HG02852 (cell line): Measurements from ENCODE around the gene NUDT21.

Experiments used
- ATAC-seq: cut with Tn5 transposase; IDR thresholded peaks from one replicate; pipeline ENCODE4 v1.9.1; 2021; ENCODE audit warnings: mild to moderate bottlenecking, moderate library complexity; ENCODE audit not compliant: unreplicated experiment

The NUDT21 gene

DNA sequence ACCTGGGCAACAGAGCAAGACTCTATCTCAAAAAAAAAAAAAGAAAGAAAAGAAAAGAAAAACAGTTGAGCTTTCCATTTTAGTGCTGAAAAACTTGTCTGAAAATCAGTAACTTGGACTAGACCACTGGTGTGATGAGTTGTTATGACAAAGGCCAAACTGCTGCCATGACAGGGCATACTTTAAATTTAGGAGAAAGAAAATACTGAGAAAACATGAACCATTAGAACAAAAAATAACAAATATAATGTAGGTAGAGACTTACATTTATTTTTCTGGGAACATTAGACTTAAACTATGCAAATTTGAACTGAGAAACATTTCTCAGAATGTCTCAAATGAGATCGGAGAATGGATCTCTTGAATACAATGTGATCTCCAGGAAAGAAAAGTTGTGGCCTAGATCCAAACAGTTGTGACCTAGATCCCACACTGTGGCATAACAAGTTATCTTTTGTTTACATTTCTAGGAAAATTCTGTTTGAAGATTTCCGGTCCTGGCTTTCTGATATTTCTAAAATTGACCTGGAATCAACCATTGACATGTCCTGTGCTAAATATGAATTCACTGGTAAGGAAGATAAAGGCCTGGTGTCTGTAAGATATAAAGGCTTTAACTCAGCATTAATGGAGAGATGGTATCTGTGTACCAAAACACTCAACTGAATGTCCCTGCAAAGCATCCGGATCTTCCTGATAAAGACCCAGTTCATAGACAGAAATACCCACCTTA is 11.1 kb upstream of the NUDT21 start:
- ATAC-seq = no peak

DNA sequence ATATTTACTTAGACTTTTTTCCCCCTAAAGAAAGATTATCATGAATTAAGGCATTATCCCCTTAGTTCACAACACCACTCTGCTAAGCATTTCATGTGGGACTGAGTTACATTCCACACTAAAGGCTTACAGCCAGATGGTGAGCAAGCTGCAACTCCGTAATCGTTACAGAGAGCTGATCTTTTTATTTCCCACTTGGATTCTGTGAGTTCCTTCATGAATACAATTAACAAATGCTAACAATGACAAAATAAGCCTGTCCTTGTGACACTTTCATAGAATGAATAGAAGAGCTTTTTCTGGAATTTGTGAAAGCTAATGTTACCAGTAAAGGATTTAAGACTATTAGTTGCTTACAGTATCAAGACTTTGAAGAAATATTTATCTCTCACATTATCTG is 9.0 kb upstream of the NUDT21 start:
- no peak for ATAC-seq

DNA sequence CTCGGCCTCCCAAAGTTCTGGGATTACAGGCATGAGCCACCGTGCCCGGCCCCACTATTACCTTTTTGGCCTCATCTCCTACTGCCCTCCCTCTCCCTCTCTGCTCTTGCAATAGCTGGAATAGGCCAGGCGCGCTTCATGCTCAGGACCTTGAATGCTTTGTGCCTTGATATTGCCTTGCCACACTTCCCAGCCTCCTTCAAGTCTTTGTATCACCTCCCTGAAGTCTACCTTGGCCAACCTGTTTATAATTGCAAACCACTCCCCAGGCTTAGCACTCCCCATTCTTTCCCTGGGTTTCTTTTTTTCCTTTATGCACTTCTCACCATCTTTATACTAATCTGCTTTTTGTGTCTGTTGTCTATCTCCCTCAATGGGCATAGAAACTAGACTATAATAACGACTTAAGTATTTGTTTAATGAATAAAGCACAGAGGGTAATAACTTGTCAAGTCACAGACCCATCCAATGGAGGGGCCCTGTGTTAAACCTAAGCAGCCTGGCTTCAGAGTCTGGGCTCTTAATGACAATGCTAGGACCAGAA is 6.9 kb upstream of the NUDT21 start:
- ATAC-seq = no peak

DNA sequence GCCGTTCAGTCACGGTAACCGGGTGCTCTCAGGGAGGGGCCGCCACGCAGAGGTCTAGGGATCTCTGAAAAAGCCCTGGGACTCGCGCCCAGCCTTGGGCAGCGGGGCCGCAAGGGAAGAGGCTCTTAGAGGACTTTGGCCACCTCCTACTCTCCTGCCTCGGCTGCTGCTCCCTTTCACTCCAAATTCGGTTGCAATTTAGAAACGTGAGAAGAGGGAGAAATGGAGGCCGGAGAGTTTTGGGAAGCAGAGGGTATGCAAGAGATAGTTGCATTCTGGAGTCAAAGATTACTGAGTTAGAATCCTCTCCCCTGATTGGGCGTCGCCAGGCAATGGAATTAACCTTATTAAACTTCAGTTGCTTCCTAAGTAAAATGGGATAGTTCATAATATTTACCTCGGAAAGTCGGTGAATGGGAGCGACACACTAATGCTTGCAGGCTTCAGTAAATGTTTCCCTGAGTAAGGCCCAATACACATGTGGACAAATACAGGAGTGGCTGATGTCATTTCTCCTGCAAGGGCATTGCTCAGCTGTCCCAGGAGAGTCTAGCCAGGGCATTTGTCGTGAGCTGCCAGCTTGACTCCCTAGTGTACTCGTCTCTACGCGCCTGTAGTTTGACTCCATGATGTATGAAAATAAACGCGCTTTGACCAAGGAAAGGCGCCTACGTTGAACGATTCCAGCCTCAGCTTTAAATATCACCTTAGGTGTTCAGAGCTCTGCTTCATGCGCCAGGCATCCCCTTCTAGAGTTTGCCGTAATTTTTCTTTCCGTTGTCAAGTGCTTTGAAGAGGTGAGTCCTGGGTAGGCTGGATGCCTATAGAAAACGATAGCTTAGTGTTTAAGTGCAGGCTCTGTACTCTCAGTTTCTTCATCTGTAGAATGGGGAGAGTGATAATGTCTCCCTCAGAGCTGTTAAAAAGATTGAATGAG is 889 bp upstream of the NUDT21 start:
- peak; percentile 43 for ATAC-seq

DNA sequence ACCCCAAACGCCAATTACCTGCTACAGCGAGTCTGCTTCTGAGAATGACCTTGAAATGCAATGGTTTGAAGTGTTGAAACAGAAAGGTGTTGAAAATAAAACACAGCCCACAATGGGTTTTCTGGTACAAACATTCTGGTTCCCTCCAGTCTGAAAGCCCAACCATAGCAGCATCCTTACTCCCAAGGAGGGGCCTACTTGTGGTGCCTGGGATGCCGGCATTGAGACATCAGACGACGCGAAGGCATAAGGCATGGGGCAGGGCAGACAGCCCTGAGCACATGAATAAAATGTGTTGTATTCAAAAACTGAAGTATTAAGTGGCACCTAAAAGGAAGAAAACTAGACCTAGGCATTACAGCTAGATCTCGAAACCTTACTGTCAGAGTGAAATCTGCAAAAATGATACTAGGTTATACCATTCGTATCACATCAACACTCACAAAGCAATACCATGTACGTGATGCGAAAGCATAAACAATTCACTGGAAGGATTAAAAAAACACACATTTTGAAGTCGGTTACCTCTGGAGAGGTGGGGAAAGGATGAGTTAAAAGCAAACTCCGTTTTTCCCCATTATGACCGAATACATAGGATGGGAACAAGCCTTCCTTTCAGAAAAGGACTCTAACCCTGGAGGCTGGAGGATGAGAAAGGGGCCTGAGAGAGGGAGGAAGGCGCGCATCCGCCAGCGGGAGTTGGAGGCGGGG is 702 bp downstream of the NUDT21 start:
- no peak for ATAC-seq

DNA sequence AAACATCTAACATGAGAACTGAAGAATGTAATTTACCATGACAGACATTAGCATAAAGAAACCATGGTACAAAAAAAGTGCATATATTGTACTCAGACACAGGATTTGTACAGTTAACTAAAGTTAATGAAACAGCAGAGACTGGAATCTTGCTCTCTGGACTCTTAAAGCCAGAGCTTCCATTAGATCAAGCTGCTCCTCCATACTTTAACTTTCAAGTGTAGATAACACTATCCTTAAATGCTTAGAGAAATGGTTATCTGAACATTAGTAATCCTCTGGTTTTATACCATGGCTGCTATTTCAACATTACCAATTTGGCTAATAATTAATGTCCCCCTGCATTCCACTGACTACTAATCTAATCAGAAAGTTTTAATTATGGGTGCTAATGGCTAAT is 3.1 kb downstream of the NUDT21 start:
- no peak for ATAC-seq

DNA sequence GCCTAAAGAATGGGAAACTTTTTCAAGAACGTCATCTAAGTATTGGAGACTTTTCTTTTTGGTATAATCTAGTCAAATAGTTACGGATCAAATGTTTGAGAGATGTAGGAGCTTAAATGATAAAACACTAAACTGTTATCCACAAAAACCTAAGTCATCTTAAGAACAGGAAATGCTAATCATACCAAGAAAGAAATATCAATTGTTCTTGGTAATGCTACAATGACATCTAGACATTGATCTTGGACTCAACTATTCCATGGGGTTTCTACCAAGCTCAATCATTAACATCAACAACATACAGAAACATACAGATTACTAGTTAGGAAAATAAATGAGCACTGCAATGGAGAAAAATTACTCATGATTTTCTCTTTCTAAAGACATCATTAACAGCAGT is 3.8 kb downstream of the NUDT21 start:
- ATAC-seq = no peak

DNA sequence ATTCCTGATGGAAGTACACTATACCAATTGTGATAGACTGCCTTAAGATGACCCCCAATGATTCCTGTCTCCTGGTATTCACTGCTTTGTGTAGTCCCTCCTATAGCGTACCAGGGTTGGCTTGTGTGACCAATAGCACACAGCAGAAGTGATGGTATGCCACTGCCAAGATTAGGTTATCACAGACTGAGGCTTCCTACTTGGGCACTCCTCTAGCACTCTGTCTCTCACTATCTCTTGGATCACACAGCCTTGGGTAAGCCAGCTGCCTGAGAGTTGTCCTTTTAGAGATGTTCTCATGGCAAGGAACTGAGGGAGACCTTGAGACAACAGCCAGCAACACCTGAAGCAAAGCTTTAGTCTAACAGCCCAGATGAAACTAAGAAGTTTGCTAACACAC is 13.1 kb downstream of the NUDT21 start:
- ATAC-seq = no peak

DNA sequence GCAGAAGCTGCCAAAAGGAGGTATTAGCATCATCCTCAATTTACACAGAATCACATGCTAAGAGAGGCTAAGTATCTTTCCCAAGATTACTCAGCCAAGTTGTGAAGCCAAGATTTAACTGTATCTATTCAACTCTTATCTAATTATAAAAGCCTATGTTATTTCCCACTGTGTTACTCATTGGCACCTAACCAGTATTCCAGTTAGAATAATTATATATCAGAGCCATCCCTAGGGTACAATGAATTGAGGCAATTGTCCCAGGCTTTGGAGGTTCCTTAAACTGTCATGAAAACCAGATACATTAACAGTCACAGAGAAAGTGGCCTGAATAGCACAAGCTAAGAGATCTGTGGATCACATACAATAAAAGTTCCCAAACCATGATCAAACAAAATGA is 14.9 kb downstream of the NUDT21 start:
- no peak for ATAC-seq

DNA sequence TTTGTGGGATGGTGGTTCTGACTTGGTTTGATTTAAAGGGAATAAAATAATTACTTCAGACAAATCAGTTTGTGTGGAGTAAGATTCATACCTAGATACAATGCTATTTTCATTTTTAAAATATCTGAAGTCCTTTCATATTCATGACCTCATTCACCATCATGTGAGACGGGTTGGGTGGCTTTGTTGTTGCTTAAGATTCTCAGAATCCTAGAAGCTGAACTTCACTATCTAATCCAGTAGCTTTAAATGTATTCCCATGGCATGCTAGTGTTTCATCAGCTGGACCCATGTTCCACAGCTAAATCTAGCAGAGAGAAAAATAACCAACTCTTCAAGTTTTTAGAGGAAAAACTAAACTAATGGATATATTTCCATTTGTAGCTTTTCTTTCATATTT is 23.0 kb downstream of the NUDT21 start:
- ATAC-seq = no peak

DNA sequence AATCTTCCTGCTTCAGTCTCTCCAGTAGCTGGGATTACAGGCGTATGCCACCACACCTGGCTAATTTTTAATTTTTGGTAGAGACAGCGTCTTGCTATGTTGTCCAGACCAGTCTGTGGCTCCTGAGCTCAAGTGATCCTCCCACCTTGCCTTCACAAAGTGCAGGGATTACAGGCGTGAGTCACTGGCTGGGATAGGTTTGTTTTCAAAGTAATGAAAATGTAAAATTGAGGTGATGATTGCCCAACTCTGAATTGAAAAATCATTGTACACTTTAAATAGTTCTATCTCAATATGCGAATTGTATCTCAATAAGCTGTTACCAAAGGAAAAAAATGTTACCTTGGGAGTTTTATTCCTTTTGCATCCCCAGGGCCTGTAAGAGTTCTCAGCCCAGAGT is 24.5 kb downstream of the NUDT21 start:
- no peak for ATAC-seq

DNA sequence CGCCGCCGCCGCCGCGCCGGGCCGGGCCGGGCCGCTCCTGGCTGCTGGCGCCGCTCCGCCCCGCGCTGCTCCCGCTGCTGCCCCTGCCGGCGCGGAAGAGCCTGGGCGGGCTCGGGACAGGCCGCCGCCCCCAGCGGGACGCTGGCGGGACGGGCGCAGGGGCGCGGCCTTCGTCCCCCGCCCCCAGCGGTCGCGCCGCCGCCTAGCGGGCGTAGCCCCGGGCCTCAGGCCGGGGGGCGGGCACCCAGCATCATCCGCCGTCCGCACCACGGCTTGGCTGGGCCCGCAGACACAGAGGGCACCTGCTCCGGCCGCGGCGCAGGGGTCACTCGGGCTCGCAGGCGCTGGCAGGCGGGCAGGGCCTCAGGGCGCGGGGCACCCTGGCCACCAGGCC is 25.7 kb downstream of the NUDT21 start, which contains the start of gene AMFR:
TSS of gene AMFR (minus strand) at position 107 of the 394 bp plus-strand sequence. CDS start 218 bp downstream, outside the sequence.
- ATAC-seq = peak; percentile 76

DNA sequence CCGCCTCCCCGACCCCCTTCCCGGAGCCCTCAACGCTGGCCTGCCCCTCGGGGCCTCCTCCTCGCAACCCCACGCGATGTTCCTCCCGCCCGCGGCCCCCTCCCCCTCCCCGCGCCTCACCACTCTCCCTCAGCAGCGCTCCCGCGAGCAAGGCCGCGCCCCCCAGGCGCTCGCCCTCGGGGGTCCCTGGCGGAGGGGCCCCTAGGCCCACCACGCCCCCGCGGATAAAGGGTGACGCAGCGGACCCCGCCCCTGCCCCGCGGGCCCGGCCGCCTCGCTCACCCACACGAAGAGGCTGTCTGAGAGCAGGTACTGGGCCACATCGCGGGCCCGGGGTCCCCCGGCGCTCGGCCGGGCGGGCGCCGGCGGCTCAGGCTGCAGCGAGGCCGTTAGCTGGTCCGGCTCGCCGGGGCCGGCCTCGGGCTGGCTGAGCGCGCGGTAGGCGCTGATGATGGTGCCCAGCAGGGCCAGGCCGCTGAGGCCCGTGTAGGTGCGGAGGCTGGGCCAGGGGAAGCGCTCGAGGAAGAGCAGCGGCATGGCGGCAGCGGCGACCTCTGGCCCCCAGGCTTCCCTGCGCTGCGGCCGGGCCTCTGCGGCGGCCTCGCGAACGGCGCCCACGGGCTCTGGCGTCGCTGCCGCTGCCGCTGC is 26.2 kb downstream of the NUDT21 start:
- ATAC-seq = peak; percentile 32

DNA sequence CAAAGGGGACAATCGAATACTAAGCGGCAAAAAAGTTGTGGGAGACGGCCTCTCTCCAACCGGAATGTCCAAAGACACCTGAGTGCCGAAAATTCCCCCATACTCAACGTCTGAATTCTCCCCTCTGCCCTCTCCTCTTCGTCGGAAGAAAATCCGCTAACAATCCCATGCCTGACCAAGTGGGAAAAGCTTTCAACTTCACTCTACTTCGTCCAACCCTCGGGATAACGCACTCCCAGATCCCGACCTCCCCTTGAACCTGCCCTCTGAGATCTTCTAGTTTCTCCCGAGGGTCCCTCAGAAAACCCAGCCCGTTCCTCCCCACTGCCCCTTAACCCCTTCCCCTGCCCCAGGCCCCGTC is 26.7 kb downstream of the NUDT21 start:
- no peak for ATAC-seq

DNA sequence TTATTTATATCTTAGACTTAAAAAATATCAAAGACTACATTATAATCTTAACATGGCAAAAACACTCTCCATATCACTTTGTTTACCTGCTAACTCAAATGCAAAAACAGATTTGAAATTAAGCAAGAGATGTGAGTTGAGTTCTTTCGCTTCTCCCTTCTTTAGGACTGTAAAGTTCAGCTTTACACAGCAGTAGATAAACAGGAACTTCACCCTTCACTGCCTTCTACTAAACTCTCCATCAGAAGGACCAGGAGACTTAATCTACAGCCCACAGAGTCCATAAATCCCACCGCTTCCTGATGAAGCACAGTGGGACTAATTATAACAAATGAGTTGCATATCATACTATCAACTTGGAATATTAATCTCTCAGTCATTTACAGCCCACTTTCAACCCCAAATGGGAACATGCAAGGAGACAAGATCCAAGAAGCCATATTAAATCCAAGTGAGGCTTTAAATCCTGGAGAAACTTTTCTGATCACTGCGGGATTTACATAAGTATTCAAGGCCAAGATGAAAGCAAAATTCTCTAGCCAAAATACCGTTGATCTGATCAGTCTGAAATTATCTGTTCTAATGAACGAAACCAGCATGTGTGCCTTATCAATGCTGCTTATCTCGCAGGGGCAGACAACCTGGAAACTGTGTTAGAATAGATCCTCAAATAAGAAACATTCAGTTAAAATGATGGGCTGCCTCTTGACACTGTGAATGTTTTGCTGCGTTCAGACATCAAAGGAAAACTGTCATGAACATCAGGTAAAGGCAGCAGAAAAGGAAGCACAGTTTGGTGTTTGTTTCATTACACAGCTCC is 27.3 kb downstream of the NUDT21 start:
- ATAC-seq = no peak

DNA sequence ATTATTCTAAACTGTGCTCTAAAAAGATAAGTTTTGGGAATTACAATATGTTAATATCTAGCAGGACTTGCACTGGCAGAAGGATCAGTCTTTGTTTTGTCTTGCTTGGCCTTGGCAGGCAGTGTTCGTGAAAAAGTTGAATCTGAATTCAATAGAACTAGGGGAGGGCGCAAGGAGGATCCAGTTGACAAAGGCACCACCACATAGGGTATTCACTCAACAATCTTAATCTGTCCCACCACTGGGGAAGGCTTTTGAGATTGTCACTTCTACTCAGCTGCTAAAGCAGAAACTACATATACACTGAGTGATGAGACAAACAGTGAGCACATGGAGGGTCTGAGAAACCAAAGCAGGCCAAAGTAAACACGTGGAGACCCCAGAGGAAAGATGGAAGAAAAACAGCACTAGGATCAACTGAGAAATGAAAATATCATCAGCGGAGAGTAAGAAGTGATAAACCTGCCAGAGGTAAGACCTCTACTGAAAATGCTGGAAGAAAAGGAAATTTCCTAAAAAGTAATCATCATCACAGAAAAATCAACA is 28.2 kb downstream of the NUDT21 start:
- ATAC-seq = no peak

DNA sequence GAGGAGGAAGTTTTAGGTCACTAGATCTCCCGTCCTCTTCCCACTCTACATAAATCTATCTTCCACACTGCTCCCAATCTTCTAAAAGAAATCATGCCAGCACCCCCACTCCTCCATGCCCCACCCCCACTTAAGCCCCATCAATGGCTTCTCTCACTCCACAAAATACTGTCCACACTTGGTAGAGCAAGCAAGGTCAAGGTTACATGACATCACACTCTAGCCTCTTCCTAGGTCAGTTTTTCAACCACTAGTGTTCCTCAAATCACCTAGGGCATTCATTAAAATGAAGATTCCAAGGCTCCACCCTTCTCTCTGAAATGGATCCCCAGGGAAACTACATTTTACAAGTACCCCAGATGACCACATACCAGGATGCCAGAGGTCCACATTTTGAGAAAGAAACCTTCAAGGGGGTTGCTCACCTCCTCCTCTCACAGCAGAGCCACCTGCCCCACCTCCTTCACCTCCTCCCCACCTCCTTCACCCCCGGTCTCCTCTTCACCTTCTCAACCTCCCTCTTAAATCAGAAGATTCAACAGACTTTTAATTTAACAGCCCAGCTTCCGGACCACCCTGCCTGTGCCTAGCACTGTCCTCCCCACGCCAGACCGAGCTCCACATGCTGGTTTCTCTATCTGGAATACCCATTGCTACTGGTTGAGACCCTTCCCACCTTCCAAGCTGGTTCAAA is 29.0 kb downstream of the NUDT21 start:
- no peak for ATAC-seq

DNA sequence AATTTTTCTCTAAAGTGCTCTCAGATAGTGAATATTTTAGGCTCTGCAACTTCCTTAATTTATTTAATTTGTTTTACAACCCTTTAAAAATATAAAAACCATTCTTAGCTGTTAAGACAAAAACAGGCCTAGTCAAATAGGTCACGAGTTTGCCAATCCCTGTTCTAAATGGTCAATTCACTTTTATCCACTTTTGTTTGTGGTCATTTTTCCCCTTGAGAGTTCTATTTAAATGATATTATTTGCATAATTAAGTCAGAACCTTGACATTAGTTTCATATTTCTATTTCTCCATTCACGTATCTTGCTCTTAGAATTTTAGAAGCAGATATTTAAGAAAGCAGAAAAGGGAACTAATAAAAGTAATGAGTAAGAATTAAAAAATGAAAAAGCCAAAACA is 29.8 kb downstream of the NUDT21 start:
- no peak for ATAC-seq

DNA sequence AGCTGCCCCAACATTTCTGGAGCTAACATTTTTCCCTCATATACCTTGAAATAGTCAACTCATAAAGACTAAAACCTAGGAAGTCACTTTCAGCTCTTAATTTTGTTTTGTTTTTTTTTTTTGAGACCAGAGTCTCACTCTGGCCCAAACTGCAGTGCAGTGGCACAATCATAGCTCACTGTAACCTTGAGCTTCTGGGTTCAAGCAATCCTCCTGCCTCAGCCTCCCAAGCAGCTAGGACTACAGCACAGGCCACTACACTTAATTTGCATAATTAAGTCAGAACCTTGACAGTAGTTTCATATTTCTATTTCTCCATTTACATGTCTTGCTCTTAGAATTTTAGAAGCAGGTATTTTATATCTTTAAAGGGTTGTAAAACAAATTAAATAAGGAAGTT is 30.5 kb downstream of the NUDT21 start:
- ATAC-seq = no peak
